ENCODE results near the gene DUSP10.

Gene DUSP10

DNA sequence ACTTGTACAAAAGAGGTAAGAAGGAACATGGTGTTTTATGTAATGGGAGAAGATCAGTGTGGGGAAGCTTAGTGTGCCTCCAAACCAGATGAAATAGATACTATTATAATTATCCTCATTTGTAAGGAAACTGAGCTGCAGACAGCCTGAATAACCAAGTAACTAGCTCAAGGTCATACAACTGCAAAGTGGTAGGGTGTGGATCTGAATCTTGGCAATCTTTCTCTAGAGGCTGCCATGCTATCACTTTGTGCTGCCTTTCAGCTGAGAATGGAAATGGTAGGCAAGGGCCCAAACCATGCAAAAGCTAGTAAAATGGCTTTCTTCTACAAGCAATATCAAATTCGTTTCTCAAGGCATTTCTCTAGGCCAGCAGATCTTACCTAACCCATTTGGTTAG lies 51.0 kb downstream of the DUSP10 start:
- no peak for FAIRE-seq

GRCh38 chr1:221689138-221689537 lies 52.8 kb downstream of the DUSP10 start:
- FAIRE-seq, result no peak

DNA sequence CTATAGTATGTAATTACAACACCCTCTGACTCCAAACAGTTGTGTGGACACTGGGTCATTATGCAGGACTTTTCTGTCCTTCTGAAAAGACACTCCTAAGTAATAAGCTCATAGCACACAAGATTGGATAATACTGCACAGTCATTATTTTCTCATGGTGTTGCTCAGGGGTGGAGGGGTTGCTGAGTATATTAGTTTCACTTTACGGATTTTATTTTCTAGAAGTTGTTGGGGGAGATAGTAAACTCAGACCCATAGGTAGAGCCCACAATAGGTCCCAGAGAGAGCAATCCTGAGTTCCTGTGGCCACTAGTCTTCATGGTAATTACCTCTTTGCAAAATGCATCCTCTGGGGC lies 53.4 kb downstream of the DUSP10 start:
- no peak for FAIRE-seq

- FAIRE-seq, result no peak
Measured at GRCh38 chr1:221687836-221688487, 53.9 kb downstream of the DUSP10 start.

DNA sequence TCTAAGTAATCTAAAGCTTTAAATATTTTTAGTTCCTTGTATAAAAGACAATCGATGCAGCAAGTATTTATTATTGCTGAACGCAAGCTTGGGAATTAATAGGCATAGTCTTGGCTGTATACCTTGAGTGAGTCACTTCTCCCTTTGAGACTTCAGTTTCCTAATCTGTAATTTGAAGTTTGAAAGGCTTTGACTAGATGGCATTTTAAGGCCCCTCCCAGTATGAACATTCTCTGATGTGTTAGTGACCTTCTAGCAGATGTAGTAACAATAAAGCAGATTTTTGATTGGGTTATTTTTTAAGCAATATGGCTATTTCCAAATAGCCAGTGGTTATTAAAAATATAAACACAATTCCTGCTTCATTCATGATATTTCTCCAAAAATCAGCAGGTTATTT lies 58.2 kb downstream of the DUSP10 start:
- no peak for FAIRE-seq

DNA sequence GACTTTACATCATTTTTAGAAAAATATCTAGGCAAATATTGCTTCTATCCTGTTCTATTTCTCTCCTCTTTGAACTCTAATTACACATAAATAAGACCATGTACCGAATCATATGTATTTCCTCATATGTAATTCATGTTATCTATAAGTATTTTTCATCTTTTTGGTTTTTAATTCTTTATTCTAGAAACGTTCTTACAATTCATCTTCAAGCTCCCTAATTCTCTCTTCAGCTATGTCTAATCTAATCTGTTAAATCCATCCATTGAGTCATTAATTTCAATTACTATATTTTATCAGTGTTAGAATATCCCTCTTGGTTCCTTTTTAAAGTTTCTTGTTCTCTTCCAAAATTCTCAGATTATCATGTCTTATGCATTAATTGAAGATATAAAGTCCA lies 61.8 kb downstream of the DUSP10 start:
- FAIRE-seq, result no peak

DNA sequence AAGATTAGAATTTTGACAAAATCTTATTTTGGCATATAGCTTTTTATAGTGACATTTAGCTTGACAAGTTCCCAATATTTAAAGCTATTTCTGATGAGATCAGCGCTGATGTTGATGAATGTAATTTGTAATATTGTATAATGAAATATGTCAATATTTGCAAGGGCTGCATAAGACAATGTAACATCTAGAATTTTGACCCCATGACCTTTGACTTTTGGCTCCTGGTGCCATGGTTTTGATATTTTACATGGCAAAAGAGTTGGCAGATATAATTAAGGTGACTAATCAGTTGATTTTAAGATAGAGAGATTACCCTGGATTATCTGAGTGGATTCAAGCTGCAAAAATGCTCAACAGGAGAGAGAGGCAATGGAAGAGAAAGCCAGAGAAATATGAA lies 63.9 kb downstream of the DUSP10 start:
- no peak for FAIRE-seq

- FAIRE-seq, result no peak
Measured at GRCh38 chr1:221675880-221676800, 65.7 kb downstream of the DUSP10 start.

DNA sequence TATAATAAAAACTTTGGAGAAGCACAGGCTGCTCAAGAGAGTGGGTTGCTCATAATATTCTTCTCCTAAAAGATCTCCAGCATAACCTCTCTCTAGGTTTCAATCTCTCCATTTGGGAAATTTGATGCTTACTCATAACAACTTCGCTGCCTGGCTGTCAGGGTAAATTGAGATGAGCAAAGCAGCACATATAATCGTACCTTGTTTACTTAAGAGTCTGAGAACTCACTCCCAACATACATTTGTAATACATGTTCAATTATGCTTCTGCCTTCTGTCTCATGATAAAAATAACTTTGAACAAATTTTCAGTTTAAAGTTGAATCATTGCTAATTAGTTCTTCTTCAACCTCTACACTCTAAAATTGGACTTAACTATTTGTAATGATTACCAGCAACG lies 68.9 kb downstream of the DUSP10 start:
- FAIRE-seq, result no peak

GRCh38 chr1:221672239-221672645 lies 69.6 kb downstream of the DUSP10 start:
- FAIRE-seq, result no peak

DNA sequence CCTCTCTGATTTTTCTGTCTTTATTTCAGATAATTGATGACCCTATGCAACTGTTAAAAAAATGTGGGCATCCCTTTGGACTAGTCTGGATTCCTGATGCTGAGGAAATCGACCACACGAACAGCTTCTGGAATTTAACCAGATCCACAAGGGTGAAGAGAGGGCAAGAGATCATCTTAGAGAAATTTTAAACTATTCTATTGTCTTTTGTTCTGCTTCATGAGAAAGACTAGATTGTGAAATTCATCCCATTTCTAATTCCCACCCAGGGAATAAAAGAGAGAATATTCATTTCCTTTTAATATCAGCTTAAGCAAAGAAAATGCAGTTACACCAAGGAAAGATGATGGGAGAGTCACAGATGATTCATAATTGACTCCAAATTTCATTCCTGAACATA lies 71.8 kb downstream of the DUSP10 start:
- FAIRE-seq, result no peak

- no peak for FAIRE-seq
Measured at GRCh38 chr1:221669441-221669840, 72.4 kb downstream of the DUSP10 start.

DNA sequence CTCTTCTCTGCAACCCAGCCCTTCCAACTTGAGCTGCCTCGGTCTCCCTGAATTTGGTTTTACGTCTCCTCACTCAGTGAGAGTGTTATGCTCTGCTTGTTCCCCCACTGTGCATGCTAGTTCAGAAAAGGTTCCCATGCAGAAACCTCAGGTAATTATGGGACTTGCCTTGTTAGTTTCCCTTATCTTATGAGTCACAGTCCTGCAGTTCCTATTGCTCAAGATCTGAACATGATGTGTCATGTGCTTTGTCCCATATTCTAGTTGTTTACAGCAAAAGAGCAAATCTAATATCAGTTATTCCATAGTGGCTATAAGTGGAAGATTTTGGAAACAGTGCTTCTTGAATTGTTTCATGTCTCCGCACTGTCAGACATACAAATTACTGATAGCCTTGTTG lies 74.4 kb downstream of the DUSP10 start:
- FAIRE-seq, result no peak

GRCh38 chr1:221664253-221664652 lies 77.6 kb downstream of the DUSP10 start:
- FAIRE-seq, result no peak

DNA sequence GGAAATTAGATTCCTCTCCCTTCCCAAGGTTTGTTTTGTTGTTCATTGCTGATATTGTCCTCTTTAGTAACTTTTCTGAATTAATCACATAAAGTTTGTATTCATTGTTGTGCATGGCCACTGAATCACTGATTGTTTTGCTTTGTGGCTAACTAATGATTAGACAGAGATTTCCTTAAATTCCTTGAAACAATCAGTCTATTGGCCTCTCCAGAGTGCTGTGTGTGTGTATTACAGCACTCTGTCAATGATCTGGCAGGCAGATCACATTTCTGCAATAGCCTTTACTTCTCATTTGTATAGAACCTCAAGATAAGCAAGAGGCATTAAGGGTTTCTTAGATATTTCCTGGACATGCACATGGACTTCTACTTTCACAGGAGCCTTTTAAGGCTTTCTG lies 78.6 kb downstream of the DUSP10 start:
- FAIRE-seq, result no peak

DNA sequence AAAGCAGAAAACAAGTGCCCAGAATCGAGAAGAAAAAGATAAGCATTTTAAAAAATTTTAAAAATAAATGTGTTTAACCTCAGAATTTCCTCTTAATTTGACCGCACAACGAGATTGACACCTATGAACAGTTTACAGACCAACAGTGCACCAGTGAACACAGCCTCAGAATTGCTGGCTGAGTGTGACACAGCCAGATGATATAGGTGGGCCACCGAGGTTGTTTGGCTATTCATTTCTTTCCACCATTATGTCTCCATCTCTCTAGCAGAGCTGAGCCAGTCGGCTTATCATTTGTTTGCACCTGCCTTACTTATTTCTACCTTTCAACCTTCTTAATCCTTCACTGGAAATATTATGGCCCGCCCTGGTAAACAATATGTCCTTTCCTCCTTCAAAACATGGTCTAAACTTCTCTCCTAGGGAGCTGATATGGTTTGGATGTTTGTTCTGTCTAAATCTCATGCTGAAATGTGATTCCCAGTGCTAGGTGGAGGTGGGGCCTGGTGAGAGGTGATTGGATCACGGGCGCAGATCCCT lies 86.1 kb downstream of the DUSP10 start:
- FAIRE-seq, result no peak
